Mesodermal cell (in vitro differentiated cells): ENCODE measurements around the gene MRGPRG.

Experiments
- H3K27ac ChIP-seq: 2 replicates; pipeline ENCODE4 v1.7.0; 2013; ENCODE audit warnings: mild to moderate bottlenecking, low read depth, low read length, moderate library complexity; ENCODE audit not compliant: severe bottlenecking
- H3K36me3 ChIP-seq: 2 replicates; pipeline ENCODE4 v1.7.1; 2013; ENCODE audit warnings: mild to moderate bottlenecking, low read length, moderate library complexity; ENCODE audit not compliant: control insufficient read depth, insufficient read depth
- H3K4me1 ChIP-seq: one replicate; pipeline ENCODE4 v1.7.1; 2013; ENCODE audit warnings: mild to moderate bottlenecking, low read length; ENCODE audit not compliant: insufficient read depth, control insufficient read depth, poor library complexity, severe bottlenecking
- H3K4me3 ChIP-seq: 2 replicates; pipeline ENCODE4 v1.7.0; 2013; ENCODE audit warnings: low read length, control low read depth, mild to moderate bottlenecking; ENCODE audit not compliant: insufficient read depth, poor library complexity, severe bottlenecking; ENCODE audit errors: extremely low read depth
- H3K9me3 ChIP-seq: 2 replicates; pipeline ENCODE4 v1.7.1; 2013; ENCODE audit warnings: mild to moderate bottlenecking, low read length, moderate library complexity; ENCODE audit not compliant: control insufficient read depth
- WGBS, 2 experiments: methylation state at CpG; one replicate each; pipeline ENCODE4 v1.1.5; 2013; ENCODE audit warnings: missing lambda C conversion rate in 2 of 2; ENCODE audit not compliant: insufficient coverage in 2 of 2; 5-methylcytosine and 5-hydroxymethylcytosine counted together

MRGPRG gene

GRCh38 chr11:3198815-3199214 is 19.8 kb downstream of the MRGPRG start:
- H3K36me3 ChIP-seq, result no peaks in the 10 kb centered on the region
- H3K4me3 ChIP-seq, result no peak overlapping the region
- WGBS, 2 experiments, result 90 to 93% methylated on average over 12 to 15 of the region's 15 CpGs
- H3K9me3 ChIP-seq, result no peaks in the 10 kb centered on the region
- H3K27ac ChIP-seq, result no peak overlapping the region
- H3K4me1 ChIP-seq, result peaks cover 7% of the 10 kb centered on the region

GRCh38 chr11:3197878-3198528 is 20.6 kb downstream of the MRGPRG start:
- Histone ChIP-seq H3K4me1 (peaks cover 6% of the 10 kb centered on the region), H3K9me3 (no peaks in the 10 kb centered on the region), H3K27ac (no peak overlapping the region), H3K4me3 (no peak overlapping the region), H3K36me3 (no peaks in the 10 kb centered on the region)
- WGBS, 2 experiments, result 70 to 79% methylated on average over 6 to 7 of the region's 8 CpGs

DNA sequence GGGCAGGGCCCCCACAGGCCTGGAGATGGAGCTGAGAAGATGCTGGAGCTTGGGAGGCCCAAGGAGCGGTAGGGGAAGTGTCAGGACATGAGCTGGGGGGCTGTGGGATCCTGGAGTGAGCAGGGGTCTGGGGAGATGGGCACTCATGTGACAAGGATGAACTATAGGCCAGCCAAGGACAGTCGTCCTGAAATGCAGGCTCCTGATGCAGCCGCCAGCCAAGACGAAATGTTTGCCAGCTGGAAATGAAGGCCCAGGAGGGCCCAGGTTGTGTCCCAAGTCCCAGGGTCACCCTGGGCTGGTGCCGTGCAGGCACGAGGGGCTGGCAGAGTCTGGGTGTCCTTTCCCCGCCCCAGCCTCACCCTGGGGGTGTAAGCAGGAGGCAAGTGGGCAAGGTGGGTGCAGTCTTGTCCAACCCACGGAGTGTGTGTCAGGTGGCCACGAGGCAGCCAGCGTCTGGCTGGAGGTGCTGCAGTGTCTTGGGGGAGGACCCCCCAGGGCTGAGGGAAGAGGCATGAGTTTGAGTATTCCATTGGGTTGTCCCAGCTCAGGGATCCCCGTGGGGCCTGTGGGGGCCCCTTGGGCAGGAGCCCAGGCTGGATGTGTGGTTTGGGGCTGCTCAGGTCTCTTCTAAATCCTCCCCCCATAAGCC is 21.4 kb downstream of the MRGPRG start:
- Histone ChIP-seq H3K9me3 (no peaks in the 10 kb centered on the region), H3K36me3 (no peaks in the 10 kb centered on the region), H3K4me3 (no peak overlapping the region), H3K4me1 (no peaks in the 10 kb centered on the region), H3K27ac (no peak overlapping the region)
- 90 to 93% methylated on average over 7 to 10 of the region's 11 CpGs for WGBS, 2 experiments

GRCh38 chr11:3196161-3197043 is 22.2 kb downstream of the MRGPRG start:
- Histone ChIP-seq H3K4me3 (no peak overlapping the region), H3K27ac (no peak overlapping the region), H3K36me3 (no peaks in the 10 kb centered on the region), H3K9me3 (peaks cover 2% of the 10 kb centered on the region), H3K4me1 (no peaks in the 10 kb centered on the region)
- WGBS, 2 experiments, result 82 to 87% methylated on average over 18 to 23 of the region's 23 CpGs

GRCh38 chr11:3195251-3196160 is 23.1 kb downstream of the MRGPRG start:
- no peak overlapping the region for H3K4me3 ChIP-seq

GRCh38 chr11:3194016-3194816 is 24.4 kb downstream of the MRGPRG start:
- peaks cover 2% of the 10 kb centered on the region for H3K9me3 ChIP-seq
- H3K4me3 ChIP-seq, result no peak overlapping the region
- no peaks in the 10 kb centered on the region for H3K4me1 ChIP-seq
- H3K27ac ChIP-seq, result no peak overlapping the region
- WGBS, 2 experiments, result 97% methylated on average over 7 of the region's 12 CpGs; no CpG with 5 or more reads in 1 of the 2 experiments
- H3K36me3 ChIP-seq, result no peaks in the 10 kb centered on the region

More at GRCh38 chr11:3195251-3196160, 23.1 kb downstream of the MRGPRG start:
- 78 to 82% methylated on average over 15 to 22 of the region's 22 CpGs for WGBS, 2 experiments
- Histone ChIP-seq H3K9me3 (peaks cover 2% of the 10 kb centered on the region), H3K4me1 (no peaks in the 10 kb centered on the region), H3K36me3 (no peaks in the 10 kb centered on the region), H3K27ac (no peak overlapping the region)

GRCh38 chr11:3193373-3194015 is 25.1 kb downstream of the MRGPRG start:
- WGBS, 2 experiments, result 88 to 91% methylated on average over 15 to 16 of the region's 19 CpGs
- Histone ChIP-seq H3K36me3 (no peaks in the 10 kb centered on the region), H3K9me3 (peaks cover 2% of the 10 kb centered on the region), H3K27ac (no peak overlapping the region), H3K4me3 (no peak overlapping the region), H3K4me1 (no peaks in the 10 kb centered on the region)

DNA sequence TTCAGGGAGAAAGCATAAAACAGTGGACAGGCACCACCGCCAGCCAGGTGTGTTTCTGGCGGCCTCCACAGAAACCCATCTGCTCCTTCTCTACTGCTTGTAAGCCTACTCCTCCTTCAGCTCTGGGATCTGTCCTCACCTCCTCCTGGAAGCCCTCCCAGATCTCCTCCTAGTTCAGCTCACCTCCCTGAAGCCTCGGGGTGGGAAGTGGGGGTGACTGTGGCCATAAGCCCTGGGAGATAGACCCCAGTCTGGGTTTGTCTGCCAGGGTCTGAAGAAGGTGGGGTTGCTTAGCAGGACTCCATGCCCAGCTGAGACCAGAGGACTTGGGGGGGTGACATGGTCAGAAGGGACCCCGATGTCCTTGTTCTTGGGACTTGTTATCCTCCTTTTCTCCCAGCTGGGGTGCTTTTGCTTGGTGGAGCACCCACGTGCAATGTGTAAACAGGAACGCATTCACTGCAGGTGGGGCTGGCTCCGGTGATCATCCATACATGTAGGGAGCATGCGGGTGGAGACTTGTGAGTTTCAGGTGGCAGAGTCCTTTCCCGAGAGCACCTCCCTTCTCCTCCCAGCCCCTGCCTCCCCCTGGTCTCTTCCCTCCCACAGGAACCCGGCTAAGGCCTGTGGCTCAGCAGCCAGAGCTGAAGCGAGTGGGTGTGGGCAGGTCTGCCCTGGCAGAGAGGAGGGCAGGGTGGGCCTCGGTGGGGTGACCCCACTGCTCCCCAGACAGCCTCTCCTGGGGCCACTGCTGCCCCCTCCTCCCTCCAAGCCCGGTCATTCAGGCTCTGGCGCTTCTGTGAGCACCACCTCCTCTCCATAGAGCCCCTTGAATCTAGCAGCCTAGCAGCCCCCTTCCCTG is 25.9 kb downstream of the MRGPRG start:
- Histone ChIP-seq H3K36me3 (no peaks in the 10 kb centered on the region), H3K9me3 (peaks cover 2% of the 10 kb centered on the region), H3K4me3 (no peak overlapping the region), H3K4me1 (no peaks in the 10 kb centered on the region), H3K27ac (no peak overlapping the region)
- WGBS, 2 experiments, result 91 to 95% methylated on average over 7 to 11 of the region's 14 CpGs
